GM12873 (cell line): ENCODE results near the gene PLAAT4.

Experiments
- CTCF ChIP-seq: IDR thresholded peaks from 2 replicates; pipeline ENCODE4 v1.5.1; 2012; ENCODE audit warnings: low read depth, mild to moderate bottlenecking, moderate library complexity, low read length, control low read depth; ENCODE audit not compliant: insufficient read depth; ENCODE audit errors: missing control alignments

PLAAT4 gene

GRCh38 chr11:63573881-63574855 lies 37.6 kb downstream of the PLAAT4 start:
- no peak for TF ChIP-seq CTCF

- no peak for TF ChIP-seq CTCF
These were observed 38.4 kb downstream of the PLAAT4 start for GRCh38 chr11:63574856-63575602.

- no peak for TF ChIP-seq CTCF
These were observed 46.7 kb downstream of the PLAAT4 start for GRCh38 chr11:63583357-63583677.

- no peak for TF ChIP-seq CTCF
These were observed 50.0 kb downstream of the PLAAT4 start for GRCh38 chr11:63586451-63587166.

- TF ChIP-seq CTCF = no peak
These were observed 52.4 kb downstream of the PLAAT4 start for GRCh38 chr11:63589000-63589399.

GRCh38 chr11:63590024-63590788 lies 53.6 kb downstream of the PLAAT4 start:
- TF ChIP-seq CTCF = no peak

GRCh38 chr11:63592975-63593395 lies 56.4 kb downstream of the PLAAT4 start:
- peak; percentile 78 for TF ChIP-seq CTCF
